SK-N-SH treated with all-trans-retinoic acid at 6 μM for 48 hours (cell line): Measurements from ENCODE around the gene ABCE1.

Experiments used
- ARNTL ChIP-seq: fragments of 450-650 bp; formaldehyde crosslinking; IDR thresholded peaks from 2 replicates; pipeline ENCODE4 v1.5.0; 2020; ENCODE audit warnings: low read depth, mild to moderate bottlenecking, moderate library complexity, borderline replicate concordance
- GLIS3 ChIP-seq: fragments of 250-450 bp; sonication (Bioruptor Pico); IDR thresholded peaks from 2 replicates; pipeline ENCODE4 v1.5.0; 2020; ENCODE audit warnings: mild to moderate bottlenecking, moderate library complexity
- ZFP3 ChIP-seq: fragments of 250-450 bp; sonication (Bioruptor Pico); IDR thresholded peaks from 2 replicates; pipeline ENCODE4 v1.5.0; 2020; ENCODE audit warnings: mild to moderate bottlenecking, moderate library complexity
- ZFP30 ChIP-seq: fragments of 450-650 bp; formaldehyde crosslinking; IDR thresholded peaks from 2 replicates; pipeline ENCODE4 v1.5.0; 2022; ENCODE audit warnings: mild to moderate bottlenecking, moderate library complexity

DNA sequence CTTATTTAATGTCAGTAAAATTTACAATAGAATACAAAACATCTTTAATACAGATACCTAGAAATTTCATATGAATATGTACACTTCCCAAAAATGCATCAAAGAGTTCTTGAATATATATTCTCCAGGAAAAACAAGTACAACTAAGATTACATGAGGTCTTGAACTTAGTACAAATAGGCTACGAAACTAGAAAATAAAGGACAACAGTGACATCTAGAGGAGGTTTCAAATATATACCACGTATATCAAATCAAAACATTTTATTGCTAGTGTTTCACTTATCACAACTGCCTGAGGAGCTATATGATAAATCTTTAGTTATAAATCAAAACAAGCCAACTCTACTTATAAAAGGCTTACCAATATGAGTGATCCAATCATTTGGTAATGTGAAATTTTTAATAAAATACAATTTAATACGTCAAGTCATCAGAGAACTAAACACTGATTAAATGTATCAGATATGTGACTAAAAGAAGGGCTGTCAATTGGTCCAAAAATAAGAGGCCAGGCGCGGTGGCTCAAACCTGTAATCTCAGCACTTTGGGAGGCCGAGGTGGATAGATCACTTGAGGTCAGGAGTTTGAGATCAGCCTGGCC is 36.7 kb upstream of the ABCE1 start:
- TF ChIP-seq ARNTL, result no peak
- no peak for TF ChIP-seq GLIS3
- TF ChIP-seq ZFP30, result no peak
- no peak for TF ChIP-seq ZFP3 (CRISPR knock-in tag)
